Tibial nerve (tissue), 4 donors: Measurements from ENCODE around the gene NSUN6. TPM values are rescaled to one million over a fixed set of nuclear protein-coding genes. Genes with fewer than 3 reads are reported as not detected.

ENCODE experiments used
- DNase-seq, 2 donors: peaks; one replicate each; pipeline ENCODE4 v3.0.0-alpha.2; 2019; ENCODE audit warnings: low spot score in 2 of 2
- H3K27ac ChIP-seq, 4 donors: fragments of 200-600 bp; sonication (generic) in 3 of 4; one replicate each; pipeline ENCODE4 v1.5.1; 2017 to 2019; ENCODE audit warnings: mild to moderate bottlenecking in 1 of 4
- H3K27me3 ChIP-seq, 2 donors: fragments of 200-600 bp; sonication (generic) in 1 of 2; one replicate each; pipeline versions ENCODE4 v1.5.1 to v1.6.0; 2017 to 2019
- H3K36me3 ChIP-seq, 3 donors: fragments of 200-600 bp; sonication (generic); one replicate each; pipeline ENCODE4 v1.5.1; 2018 to 2019
- H3K4me1 ChIP-seq, 4 donors: fragments of 200-600 bp; sonication (generic) in 3 of 4; one replicate each; pipeline ENCODE4 v1.5.1; 2017 to 2019
- H3K4me3 ChIP-seq, 4 donors: fragments of 200-600 bp; sonication (generic) in 3 of 4; one replicate each; pipeline ENCODE4 v1.5.1; 2017 to 2019; ENCODE audit warnings: mild to moderate bottlenecking in 1 of 4, moderate library complexity in 1 of 4
- H3K9me3 ChIP-seq, 4 donors: fragments of 200-600 bp; sonication (generic) in 3 of 4; one replicate each; pipeline ENCODE4 v1.5.1; 2017 to 2019
- CTCF ChIP-seq, 5 experiments: fragments of 200-600 bp in 3 of 5; fragments of 450-650 bp in 2 of 5; sonication (generic) in 3 of 5; IDR thresholded peaks; one replicate each; pipeline ENCODE4 v1.5.1; 2016 to 2019; ENCODE audit warnings: antibody characterized with exemption in 5 of 5, mild to moderate bottlenecking in 3 of 5, moderate library complexity in 2 of 5
- EP300 ChIP-seq, 2 donors: sonication (generic); formaldehyde crosslinking; IDR thresholded peaks; one replicate each; pipeline ENCODE4 v1.6.1; 2017; ENCODE audit warnings: antibody characterized with exemption in 2 of 2, mild to moderate bottlenecking in 1 of 2
- POLR2A ChIP-seq, 2 donors: fragments of 450-650 bp; IDR thresholded peaks; one replicate each; pipeline ENCODE4 v1.6.1; 2017; ENCODE audit warnings: antibody characterized with exemption in 2 of 2, mild to moderate bottlenecking in 2 of 2, moderate library complexity in 2 of 2
- WGBS, 2 donors: methylation state at CpG; one replicate each; pipeline ENCODE4 v1.1.5; 2018; 5-methylcytosine and 5-hydroxymethylcytosine counted together
- total RNA-seq, 4 donors: library from RNA; depleted of rRNA; stranded (reverse); fragments of >200 nt; gene quantifications; one replicate each; pipeline ENCODE4 v1.1.0, GENCODE V29; 2016

Gene NSUN6
- total RNA-seq, 4 donors from 2014 or later, result 15.6 to 30.6 (median 24.7) TPM

DNA sequence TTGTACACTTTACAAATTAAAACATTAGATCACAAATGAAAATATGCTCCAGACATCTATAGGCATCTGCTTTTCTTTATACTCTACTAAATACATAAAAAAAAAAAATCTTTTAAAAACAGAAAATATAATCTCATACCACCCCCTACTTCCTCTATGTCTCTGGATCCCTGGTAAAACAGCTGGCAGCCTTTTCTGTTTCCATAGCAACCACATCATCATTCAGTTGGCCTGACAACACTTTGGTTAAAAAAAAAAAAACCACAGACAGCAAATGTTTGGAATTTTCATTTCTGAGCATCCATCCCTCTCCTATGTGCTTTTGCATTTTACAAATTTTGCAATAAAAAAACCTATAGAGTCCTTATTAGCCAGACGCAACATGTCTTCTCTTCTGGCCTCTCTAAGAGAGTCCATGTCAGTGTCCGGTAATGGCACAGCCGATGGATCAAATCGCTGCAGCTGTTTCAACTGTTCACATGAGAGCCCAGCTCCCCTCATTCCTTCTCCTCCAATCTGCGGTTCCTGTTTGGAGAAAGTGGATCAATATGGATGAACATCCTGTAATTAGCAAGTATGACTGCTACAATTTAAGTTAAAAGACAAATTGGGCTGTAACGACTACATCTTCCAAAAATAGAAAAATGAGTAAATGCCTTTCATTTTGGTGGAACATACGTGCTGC is 105.6 kb downstream of the NSUN6 start:
- Histone ChIP-seq H3K4me3 (no peak overlapping the region), H3K36me3 (peaks cover 0 to 39% (median 0%) of the 10 kb centered on the region in 3 donors), H3K27ac (no peak overlapping the region), H3K27me3 (no peaks in the 10 kb centered on the region), H3K9me3 (no peaks in the 10 kb centered on the region), H3K4me1 (no peaks in the 10 kb centered on the region)
- TF ChIP-seq EP300 (IDR thresholded peaks at IDR 0.05), result no peak
- TF ChIP-seq CTCF (IDR thresholded peaks at IDR 0.05), result no peak
- no peak for TF ChIP-seq POLR2A (IDR thresholded peaks at IDR 0.05)
- no peak for DNase-seq
- WGBS, 2 donors, result 88 to 93% methylated on average over 7 of the region's 7 CpGs

DNA sequence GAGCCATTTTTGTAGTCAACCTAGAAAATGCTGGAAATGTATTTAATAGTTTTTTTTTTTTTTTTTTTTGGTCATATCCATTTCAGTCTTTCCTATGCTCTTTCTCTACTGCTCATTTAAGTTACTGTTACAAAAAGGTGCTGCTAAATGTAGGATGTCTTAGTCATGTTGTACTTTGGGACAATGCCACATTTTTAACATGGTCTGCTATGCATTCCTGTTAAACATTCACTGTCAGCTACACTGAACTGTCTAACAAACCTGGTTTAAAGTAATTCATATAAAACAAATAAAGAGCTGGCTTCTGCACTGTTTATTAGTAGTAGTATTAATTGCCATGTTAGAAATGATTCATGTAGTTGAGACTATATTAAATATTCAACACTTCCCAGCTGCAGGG is 108.6 kb downstream of the NSUN6 start:
- no peaks in the 10 kb centered on the region for H3K27me3 ChIP-seq
- H3K27ac ChIP-seq, result no peak overlapping the region
- no peaks in the 10 kb centered on the region for H3K9me3 ChIP-seq
- TF ChIP-seq EP300 (IDR thresholded peaks at IDR 0.05) (no peak), POLR2A (IDR thresholded peaks at IDR 0.05) (no peak), CTCF (IDR thresholded peaks at IDR 0.05) (no peak)
- no peak for DNase-seq
- no peaks in the 10 kb centered on the region for H3K4me1 ChIP-seq
- H3K36me3 ChIP-seq, result peaks cover 0 to 65% (median 0%) of the 10 kb centered on the region in 3 donors
- no peak overlapping the region for H3K4me3 ChIP-seq

GRCh38 chr10:18540195-18540594 is 111.2 kb downstream of the NSUN6 start:
- Histone ChIP-seq H3K27ac (no peak overlapping the region), H3K4me3 (no peak overlapping the region), H3K36me3 (peaks cover 0 to 74% (median 0%) of the 10 kb centered on the region in 3 donors), H3K4me1 (no peaks in the 10 kb centered on the region), H3K27me3 (no peaks in the 10 kb centered on the region), H3K9me3 (no peaks in the 10 kb centered on the region)
- no peak for DNase-seq
- no peak for TF ChIP-seq POLR2A (IDR thresholded peaks at IDR 0.05)

- no peaks in the 10 kb centered on the region for H3K9me3 ChIP-seq
- peaks cover 0 to 72% (median 0%) of the 10 kb centered on the region in 3 donors for H3K36me3 ChIP-seq
- H3K4me1 ChIP-seq, result no peaks in the 10 kb centered on the region
- no peak for DNase-seq
- H3K27me3 ChIP-seq, result no peaks in the 10 kb centered on the region
- H3K27ac ChIP-seq, result no peak overlapping the region
- TF ChIP-seq CTCF (IDR thresholded peaks at IDR 0.05), result no peak
- no peak for TF ChIP-seq POLR2A (IDR thresholded peaks at IDR 0.05)
- TF ChIP-seq EP300 (IDR thresholded peaks at IDR 0.05), result no peak
- WGBS, 2 donors, result 91 to 95% methylated on average over 22 of the region's 22 CpGs
- no peak overlapping the region for H3K4me3 ChIP-seq
These were observed 112.1 kb downstream of the NSUN6 start for GRCh38 chr10:18539335-18539734.

DNA sequence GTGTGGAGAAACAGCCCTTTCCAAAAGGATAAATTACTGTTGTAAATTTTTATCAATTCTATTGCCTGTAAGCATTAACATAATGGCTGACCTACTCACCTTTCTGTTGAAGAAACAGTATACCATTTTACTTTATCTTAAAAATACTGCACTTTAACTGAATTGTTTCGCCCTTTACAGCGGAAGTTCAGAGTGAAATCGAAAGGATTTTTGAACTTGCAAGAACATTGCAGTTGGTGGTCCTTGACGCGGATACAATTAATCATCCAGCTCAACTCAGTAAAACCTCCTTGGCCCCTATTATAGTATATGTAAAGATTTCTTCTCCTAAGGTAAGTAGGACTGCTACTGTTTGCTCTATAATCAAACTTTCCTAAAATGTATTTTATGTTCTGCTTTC is 117.5 kb downstream of the NSUN6 start:
- Histone ChIP-seq H3K27ac (no peak overlapping the region), H3K4me3 (no peak overlapping the region), H3K36me3 (peaks cover 0 to 53% (median 0%) of the 10 kb centered on the region in 3 donors), H3K4me1 (no peaks in the 10 kb centered on the region), H3K9me3 (no peaks in the 10 kb centered on the region), H3K27me3 (no peaks in the 10 kb centered on the region)
- no peak for TF ChIP-seq CTCF (IDR thresholded peaks at IDR 0.05)
- no peak for TF ChIP-seq POLR2A (IDR thresholded peaks at IDR 0.05)
- TF ChIP-seq EP300 (IDR thresholded peaks at IDR 0.05), result no peak
- WGBS, 2 donors, result 76% methylated on average over 5 of the region's 5 CpGs
- DNase-seq, result no peak
